H1 (cell line): Measurements from ENCODE around the gene TEN1. TPM values are rescaled to one million over a fixed set of nuclear protein-coding genes. Genes with fewer than 3 reads are reported as not detected.

Experiments used
- CTCF ChIA-PET: fragments of 300-600 bp; sonication (Branson Sonifier 250); formaldehyde crosslinking; loops from one replicate; lab custom pipeline; 2021; ENCODE audit not compliant: partially characterized antibody; lab: Charles Lee
- POLR2A ChIA-PET: fragments of 300-600 bp; sonication (Branson Sonifier 250); formaldehyde crosslinking; loops from one replicate; lab custom pipeline; 2021; ENCODE audit warnings: inconsistent platforms; ENCODE audit not compliant: partially characterized antibody; lab: Charles Lee
- DNase-seq, 2 experiments: peaks; one replicate each; pipeline versions ENCODE4 v3.0.0 to v3.0.0-alpha.2; 2010 to 2022; ENCODE audit warnings: low spot score in 2 of 2, low read depth in 1 of 2, mixed read lengths in 1 of 2
- FAIRE-seq: peaks from 2 replicates; lab custom pipeline; 2011; peaks lifted over from hg19 to GRCh38; lab: Jason Lieb, UNC
- H2AFZ ChIP-seq: 2 replicates; pipeline ENCODE4 v1.8.1; 2012; ENCODE audit warnings: low read length, inconsistent platforms
- H2AK5ac ChIP-seq: 2 replicates; pipeline ENCODE4 v1.6.1; 2013; ENCODE audit warnings: low read depth, low read length
- H2BK120ac ChIP-seq: replicated peaks from 2 replicates; pipeline ENCODE3; 2013; ENCODE audit warnings: low read depth, low read length, inconsistent platforms
- H2BK12ac ChIP-seq: 2 replicates; pipeline ENCODE4 v1.6.1; 2013; ENCODE audit warnings: low read depth, low read length
- H2BK15ac ChIP-seq: 2 replicates; pipeline ENCODE4 v1.6.1; 2013; ENCODE audit warnings: low read length
- H2BK20ac ChIP-seq: 2 replicates; pipeline ENCODE4 v1.6.1; 2013; ENCODE audit warnings: low read length
- H2BK5ac ChIP-seq: 2 replicates; pipeline ENCODE4 v1.6.1; 2013; ENCODE audit warnings: low read depth, low read length
- H3K14ac ChIP-seq: 2 replicates; pipeline ENCODE4 v1.6.1; 2013; ENCODE audit warnings: inconsistent platforms; ENCODE audit not compliant: insufficient read length
- H3K18ac ChIP-seq: 2 replicates; pipeline ENCODE4 v1.6.1; 2013; ENCODE audit warnings: low read length; ENCODE audit errors: extremely low read depth
- H3K23ac ChIP-seq: 2 replicates; pipeline ENCODE4 v1.6.1; 2013; ENCODE audit warnings: inconsistent platforms; ENCODE audit not compliant: insufficient read length
- H3K23me2 ChIP-seq: 2 replicates; pipeline ENCODE4 v1.6.1; 2013; ENCODE audit warnings: low read depth, low read length
- H3K27ac ChIP-seq: 2 replicates; pipeline ENCODE4 v1.6.1; 2011; ENCODE audit warnings: low read depth, low read length, inconsistent platforms
- H3K27me3 ChIP-seq, 4 experiments: replicated peaks in 1 of 4; 1 replicate in 1 of 4; 2 replicates in 3 of 4; pipeline versions ENCODE4 v1.6.1 to v1.8.1; 2011 to 2013; ENCODE audit warnings: low read length in 3 of 4, mild to moderate bottlenecking in 3 of 4, inconsistent platforms in 2 of 4, mixed read lengths in 2 of 4, moderate library complexity in 1 of 4; ENCODE audit not compliant: control insufficient read depth in 3 of 4, insufficient read depth in 3 of 4; ENCODE audit errors: extremely low read depth in 1 of 4
- H3K36me3 ChIP-seq, 4 experiments: 2 replicates each; pipeline versions ENCODE4 v1.6.1 to v1.8.1; 2011 to 2013; ENCODE audit warnings: mild to moderate bottlenecking in 4 of 4, low read length in 3 of 4, moderate library complexity in 2 of 4, control low read depth in 1 of 4, inconsistent platforms in 1 of 4; ENCODE audit not compliant: insufficient read depth in 4 of 4, control insufficient read depth in 2 of 4
- H3K4ac ChIP-seq: replicated peaks from 2 replicates; pipeline ENCODE3; 2013; ENCODE audit warnings: low read length, low read depth, mixed read lengths, inconsistent platforms; ENCODE audit not compliant: insufficient read length
- H3K4me1 ChIP-seq, 4 experiments: replicated peaks in 1 of 4; 1 replicate in 1 of 4; 2 replicates in 3 of 4; pipeline versions ENCODE4 v1.6.1 to v1.8.1; 2011 to 2013; ENCODE audit warnings: low read length in 3 of 4, inconsistent platforms in 2 of 4, mixed read lengths in 1 of 4; ENCODE audit not compliant: insufficient read depth in 4 of 4, control insufficient read depth in 3 of 4
- H3K4me2 ChIP-seq, 2 experiments: 2 replicates each; pipeline versions ENCODE4 v1.6.1 to v1.8.1; 2011 to 2013; ENCODE audit warnings: low read depth in 2 of 2, low read length in 2 of 2, control low read depth in 1 of 2, inconsistent platforms in 1 of 2, mild to moderate bottlenecking in 1 of 2; ENCODE audit not compliant: insufficient read depth in 1 of 2
- H3K4me3 ChIP-seq, 4 experiments: fragments of 200-600, 300-600 bp in 1 of 4; sonication (generic), shearing (Covaris generic), sonication (Bioruptor Twin) in 1 of 4; 2 replicates each; pipeline versions ENCODE4 v1.5.1 to v1.8.1; 2011 to 2016; ENCODE audit warnings: low read length in 4 of 4, low read depth in 3 of 4, control low read depth in 2 of 4, inconsistent platforms in 2 of 4, mild to moderate bottlenecking in 2 of 4, mixed read lengths in 1 of 4, moderate library complexity in 1 of 4; ENCODE audit not compliant: insufficient read depth in 2 of 4; ENCODE audit errors: extremely low read depth in 1 of 4
- H3K56ac ChIP-seq: replicated peaks from 2 replicates; pipeline ENCODE3; 2013; ENCODE audit warnings: low read depth, mild to moderate bottlenecking, mixed read lengths, low read length, inconsistent platforms; ENCODE audit not compliant: insufficient read length
- H3K79me1 ChIP-seq: 2 replicates; pipeline ENCODE4 v1.6.1; 2013; ENCODE audit warnings: low read depth, low read length, control low read depth
- H3K79me2 ChIP-seq, 2 experiments: 2 replicates each; pipeline versions ENCODE4 v1.6.1 to v1.8.1; 2012 to 2013; ENCODE audit warnings: low read length in 2 of 2, mild to moderate bottlenecking in 2 of 2, inconsistent platforms in 1 of 2; ENCODE audit not compliant: insufficient read depth in 2 of 2, control insufficient read depth in 1 of 2
- H3K9ac ChIP-seq, 4 experiments: replicated peaks in 1 of 4; 1 replicate in 1 of 4; 2 replicates in 3 of 4; pipeline versions ENCODE4 v1.6.1 to v1.8.1; 2011 to 2013; ENCODE audit warnings: low read depth in 3 of 4, low read length in 3 of 4, control low read depth in 2 of 4, mild to moderate bottlenecking in 2 of 4, moderate library complexity in 2 of 4, inconsistent platforms in 1 of 4; ENCODE audit errors: extremely low read depth in 1 of 4
- H3K9me3 ChIP-seq, 2 experiments: 2 replicates each; pipeline versions ENCODE4 v1.6.1 to v1.8.1; 2012 to 2013; ENCODE audit warnings: mild to moderate bottlenecking in 2 of 2, moderate library complexity in 2 of 2, control low read depth in 1 of 2, inconsistent platforms in 1 of 2, low read depth in 1 of 2, low read length in 1 of 2, mixed read lengths in 1 of 2; ENCODE audit not compliant: insufficient read depth in 2 of 2
- H4K20me1 ChIP-seq, 2 experiments: replicated peaks in 1 of 2; 2 replicates each; pipeline versions ENCODE3 to v1.8.1; 2011 to 2013; ENCODE audit warnings: inconsistent platforms in 2 of 2, low read length in 2 of 2, mild to moderate bottlenecking in 1 of 2; ENCODE audit not compliant: insufficient read depth in 2 of 2, control insufficient read depth in 1 of 2
- H4K5ac ChIP-seq: 2 replicates; pipeline ENCODE4 v1.6.1; 2013; ENCODE audit warnings: low read length, low read depth, mixed read lengths, inconsistent platforms; ENCODE audit not compliant: insufficient read length
- H4K8ac ChIP-seq: 2 replicates; pipeline ENCODE4 v1.8.0; 2013; ENCODE audit warnings: mild to moderate bottlenecking, moderate library complexity, low read length, inconsistent platforms; ENCODE audit not compliant: insufficient read depth; ENCODE audit errors: extremely low read depth
- H4K91ac ChIP-seq: replicated peaks from 2 replicates; pipeline ENCODE3; 2013; ENCODE audit warnings: low read length, mixed read lengths, inconsistent platforms; ENCODE audit not compliant: insufficient read length
- CBX5 ChIP-seq: fragments of 300-800, 300-1000 bp; sonication (generic); IDR thresholded peaks from 2 replicates; pipeline ENCODE4 v1.7.1; 2016; ENCODE audit warnings: antibody characterized with exemption, low read length, low read depth
- CREB1 ChIP-seq: IDR thresholded peaks from 2 replicates; pipeline ENCODE4 v1.6.1; 2012; ENCODE audit warnings: inconsistent platforms
- GABPA ChIP-seq: IDR thresholded peaks from 2 replicates; pipeline ENCODE4 v1.6.1; 2011; ENCODE audit warnings: mild to moderate bottlenecking, low read length, moderate library complexity, borderline replicate concordance; ENCODE audit not compliant: insufficient read depth
- JUN ChIP-seq: IDR thresholded peaks from 2 replicates; pipeline ENCODE4 v1.6.1; 2011; ENCODE audit warnings: low read depth, mild to moderate bottlenecking, improper control_type of control experiment, low read length
- MAFK ChIP-seq: IDR thresholded peaks from 2 replicates; pipeline ENCODE4 v1.6.1; 2012; ENCODE audit warnings: low read depth, mild to moderate bottlenecking, improper control_type of control experiment, low read length
- NRF1 ChIP-seq: IDR thresholded peaks from 2 replicates; pipeline ENCODE4 v1.6.1; 2011; ENCODE audit warnings: mild to moderate bottlenecking, low read depth, low read length, improper control_type of control experiment
- POLR2A ChIP-seq, 2 experiments: IDR thresholded peaks; 1 replicate in 1 of 2; 2 replicates in 1 of 2; pipeline ENCODE4 v1.6.1; 2011; ENCODE audit warnings: low read depth in 2 of 2, low read length in 2 of 2, mild to moderate bottlenecking in 2 of 2; ENCODE audit errors: control extremely low read depth in 1 of 2
- POU5F1 ChIP-seq: IDR thresholded peaks from 2 replicates; pipeline ENCODE4 v1.6.1; 2011; ENCODE audit warnings: low read depth, mild to moderate bottlenecking, low read length, moderate library complexity
- RNF2 ChIP-seq: fragments of 200-900, 300-1000 bp; sonication (generic); IDR thresholded peaks from 2 replicates; pipeline ENCODE4 v1.7.1; 2016; ENCODE audit warnings: borderline replicate concordance, low read depth, mild to moderate bottlenecking, antibody characterized with exemption, low read length; ENCODE audit not compliant: poor library complexity, severe bottlenecking; ENCODE audit errors: missing control alignments
- SRF ChIP-seq: IDR thresholded peaks from 2 replicates; pipeline ENCODE4 v1.6.1; 2011; ENCODE audit warnings: mild to moderate bottlenecking, low read depth, low read length, moderate library complexity
- SUZ12 ChIP-seq: fragments of 200-600 bp; sonication (generic); IDR thresholded peaks from 2 replicates; pipeline ENCODE4 v1.6.1; 2012; ENCODE audit warnings: mild to moderate bottlenecking, inconsistent platforms, low read length, moderate library complexity, mixed read lengths
- WGBS, 2 experiments: shearing (Covaris generic) in 1 of 2; methylation state at CpG; one replicate each; pipeline versions ENCODE4 v1.1.6 to v1.1.7; 2013 to 2015; ENCODE audit warnings: low lambda C conversion rate in 2 of 2, mixed read lengths in 2 of 2, inconsistent platforms in 1 of 2, low coverage in 1 of 2, missing lambda C conversion rate in 1 of 2; ENCODE audit not compliant: insufficient replicate concordance in 2 of 2, insufficient coverage in 1 of 2, insufficient read length in 1 of 2; ENCODE audit errors: extremely low coverage in 1 of 2, missing lambda C conversion rate in 1 of 2; 5-methylcytosine and 5-hydroxymethylcytosine counted together
- polyA plus RNA-seq, 7 experiments: library from polyadenylated mRNA; depleted of rRNA in 3 of 7; stranded (reverse) in 5 of 7; unstranded in 2 of 7; fragments of >200 nt in 5 of 7; fragments of 200-250 nt in 2 of 7; gene quantifications; 1 replicate in 5 of 7; 2 replicates in 1 of 7; 4 replicates in 1 of 7; pipeline versions ENCODE4 v1.2.1 to v1.2.3, GENCODE V29; 2011 to 2013; ENCODE audit warnings: missing spikeins in 2 of 7, mixed read lengths in 2 of 7
- total RNA-seq: library from RNA; stranded (reverse); fragmentation: NEBNext Ultra II Directional; extraction: Animal tissue kit (Norgen Biotek cat#: 25700); gene quantifications from 2 replicates; pipeline ENCODE4 v1.2.1, GENCODE V29; 2021
- TF ChIP-seq, protein P1 (sequence below): IDR thresholded peaks from 2 replicates; pipeline ENCODE4 v1.6.1; 2012; ENCODE audit warnings: inconsistent platforms

The TEN1 gene
- total and polyA plus RNA-seq, 2 of the 8 experiments (the other 6 are each of a cell fraction or from before 2014, with no cell fraction given), result 15.9 to 18.7 TPM

DNA sequence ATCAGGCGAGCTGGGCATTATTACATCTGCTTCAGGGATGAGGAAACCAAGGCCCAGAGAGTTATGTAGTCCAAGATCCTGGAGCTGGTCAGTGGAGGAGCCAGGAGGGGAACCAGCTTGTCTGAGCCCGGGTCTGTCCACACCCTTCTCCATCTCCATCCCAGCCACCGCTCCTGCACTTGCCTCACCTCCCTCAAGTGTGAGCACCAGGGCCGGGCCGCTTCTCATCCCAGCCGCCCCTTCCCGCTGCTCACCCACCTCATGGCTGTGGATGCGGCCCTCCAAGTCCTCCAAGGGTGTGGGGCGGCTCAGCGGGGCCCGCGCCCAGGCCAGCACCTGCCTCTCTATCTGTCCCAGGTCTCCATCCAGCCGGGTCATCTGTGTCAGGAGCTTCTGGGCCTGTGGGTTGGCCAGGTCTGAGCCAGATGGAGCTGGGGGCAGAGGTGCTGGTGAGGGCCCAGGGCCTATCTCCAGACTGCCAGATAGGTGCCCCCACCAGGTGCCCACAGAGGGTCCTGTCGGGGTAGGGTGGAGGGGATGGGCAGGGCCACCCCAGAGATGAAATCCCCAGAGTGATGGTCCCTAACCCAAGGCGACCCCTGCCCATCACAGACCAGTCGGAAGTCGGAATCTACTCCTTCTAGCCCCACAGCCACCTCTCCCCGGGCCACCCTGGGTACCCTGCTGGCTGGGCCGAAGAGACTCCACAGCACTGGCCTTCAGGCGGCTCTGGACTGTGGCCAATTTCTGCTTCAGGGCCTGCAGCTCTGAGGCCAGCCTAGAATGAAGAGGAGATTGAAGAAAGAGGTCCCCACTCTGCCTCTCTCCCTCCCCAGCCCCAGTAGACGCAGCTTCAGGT lies 38.7 kb downstream of the TEN1 start:
- Histone ChIP-seq H3K4me2 (no peak overlapping the region), H3K79me1 (no peaks in the 10 kb centered on the region), H3K4ac (no peak overlapping the region), H2AK5ac (no peak overlapping the region), H3K9me3 (no peaks in the 10 kb centered on the region), H2BK15ac (no peak overlapping the region), H4K20me1 (no peaks in the 10 kb centered on the region), H2BK5ac (no peak overlapping the region), H2AFZ (no peak overlapping the region), H3K23ac (no peak overlapping the region), H2BK120ac (no peak overlapping the region), H2BK12ac (no peak overlapping the region), H3K14ac (no peak overlapping the region), H3K79me2 (no peaks in the 10 kb centered on the region), H3K18ac (no peak overlapping the region), H3K27ac (no peak overlapping the region), H3K36me3 (no peaks in the 10 kb centered on the region), H4K8ac (peak overlapping the region; percentile 45; the same call in 1 of the 2 replicates), H3K4me3 (no peak overlapping the region), H3K9ac (no peak overlapping the region), H3K27me3 (no peaks in the 10 kb centered on the region; a peak in 1 of 7 replicates), H4K91ac (no peak overlapping the region), H3K56ac (no peak overlapping the region), H3K23me2 (no peaks in the 10 kb centered on the region), H4K5ac (no peak overlapping the region), H2BK20ac (no peak overlapping the region), H3K4me1 (peaks cover 0 to 2% (median under 1%) of the 10 kb centered on the region in 4 experiments; a peak in 3 of 7 replicates)
- ChIA-PET POLR2A (interaction anchor here (0.7 to 1.9 kb wide), 4 partner anchors 12 to 62 kb away, joined by 3 to 6 read pairs (median 3); no protein-coding TSS in a partner anchor), CTCF (interaction anchor here (0.8 to 32.0 kb wide), 7 partner anchors 14 to 244 kb away, joined by 3 to 885 read pairs (median 6); partner anchors contain the start of genes CDK3, EVPL, MRPL38 and TRIM65)
- FAIRE-seq (no peak), DNase-seq (no peak)
- WGBS, 2 experiments, result 92% methylated on average over 18 of the region's 21 CpGs; no CpG with 5 or more reads in 1 of the 2 experiments
- TF ChIP-seq CREB1, result no peak
- TF ChIP-seq CBX5, result no peak
- no peak for TF ChIP-seq SUZ12
- no peak for TF ChIP-seq MAFK
- TF ChIP-seq NRF1, result no peak
- TF ChIP-seq SRF, result no peak
- TF ChIP-seq JUN, result no peak
- no peak for TF ChIP-seq GABPA
- TF ChIP-seq, protein P1, sequence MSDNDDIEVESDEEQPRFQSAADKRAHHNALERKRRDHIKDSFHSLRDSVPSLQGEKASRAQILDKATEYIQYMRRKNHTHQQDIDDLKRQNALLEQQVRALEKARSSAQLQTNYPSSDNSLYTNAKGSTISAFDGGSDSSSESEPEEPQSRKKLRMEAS, result no peak
- TF ChIP-seq RNF2, result no peak
- no peak for TF ChIP-seq POU5F1
- TF ChIP-seq POLR2A (IDR thresholded peaks at IDR 0.05; ENCODE audit: control extremely low read depth in 1 of 2, low read depth in 2 of 2, low read length in 2 of 2), result no peak
